ENCODE results near the gene CA7. TPM values are rescaled to one million over a fixed set of nuclear protein-coding genes. Genes with fewer than 3 reads are reported as not detected.

CA7 gene
- total RNA-seq (2014; rRNA removed; shearing (Covaris generic); ENCODE audit: low replicate concordance) = not detected in 2 replicates

DNA sequence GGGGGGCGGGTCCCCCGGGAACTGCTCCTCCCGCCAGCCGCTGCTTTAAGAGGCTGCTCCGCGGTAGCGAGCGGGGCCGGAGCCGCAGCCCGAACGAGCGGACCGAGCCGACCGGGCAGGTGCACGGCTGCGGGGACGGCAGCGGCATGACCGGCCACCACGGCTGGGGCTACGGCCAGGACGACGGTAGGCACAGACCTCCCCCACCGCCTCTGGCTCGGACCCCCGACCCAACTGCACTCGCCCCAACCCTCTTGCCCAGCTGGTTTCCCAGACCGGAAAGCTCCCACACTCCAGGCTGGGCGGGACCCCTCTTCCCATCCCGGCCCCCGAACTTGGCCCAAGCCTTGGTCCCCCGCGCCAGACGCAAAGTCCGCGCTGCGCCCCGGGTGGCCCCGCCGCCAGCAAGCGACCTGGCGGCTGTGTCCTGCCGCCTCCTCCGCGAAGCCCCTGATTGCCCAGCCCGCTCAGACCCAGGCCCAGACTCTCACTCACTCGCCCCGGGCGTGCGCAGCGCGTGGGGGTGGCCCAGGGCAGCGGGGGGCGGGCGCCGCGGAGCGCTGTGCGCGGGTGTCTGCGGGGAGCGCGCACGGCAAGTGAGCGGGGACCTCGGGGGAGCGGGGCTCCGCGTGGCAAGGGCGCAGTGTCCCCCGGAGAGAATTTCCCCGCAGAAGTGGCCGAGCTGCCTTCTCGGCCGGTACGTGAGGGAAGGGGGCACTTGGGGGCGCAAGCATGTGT is at the start of gene CA7:
TSS of gene CA7 (plus strand) at position 73 of the 738 bp plus-strand sequence. CDS start at position 147, 74 bp downstream.
- in situ Hi-C loops (cut with HindIII; ENCODE audit: low pct_unique_long_range_greater_than_20kb, low sequenced_read_pairs) = no loop called here
- no peak for DNase-seq (ENCODE audit: low read depth)

DNA sequence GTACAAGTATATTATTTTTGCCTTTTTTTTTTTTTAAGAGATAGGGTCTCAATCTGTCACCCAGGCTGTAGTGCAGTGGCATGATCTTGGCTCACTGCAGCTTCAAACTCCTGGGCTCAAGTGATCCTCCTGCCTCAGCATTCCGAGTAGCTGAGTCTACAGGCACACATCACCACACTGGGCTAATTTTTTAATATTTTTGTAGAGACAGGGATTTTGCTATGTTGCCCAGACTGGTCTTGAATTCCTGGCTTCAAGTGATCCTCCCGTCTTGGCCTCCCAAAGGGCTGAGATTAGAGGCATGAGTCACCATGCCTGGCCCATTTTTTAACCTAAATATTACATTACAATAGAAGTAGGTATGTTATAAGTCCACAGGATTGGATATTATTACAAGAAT is 46.1 kb upstream of the CA7 start:
- in situ Hi-C loops (cut with HindIII; ENCODE audit: low pct_unique_long_range_greater_than_20kb, low sequenced_read_pairs) = no loop called here
- no peak for DNase-seq (ENCODE audit: low read depth)

DNA sequence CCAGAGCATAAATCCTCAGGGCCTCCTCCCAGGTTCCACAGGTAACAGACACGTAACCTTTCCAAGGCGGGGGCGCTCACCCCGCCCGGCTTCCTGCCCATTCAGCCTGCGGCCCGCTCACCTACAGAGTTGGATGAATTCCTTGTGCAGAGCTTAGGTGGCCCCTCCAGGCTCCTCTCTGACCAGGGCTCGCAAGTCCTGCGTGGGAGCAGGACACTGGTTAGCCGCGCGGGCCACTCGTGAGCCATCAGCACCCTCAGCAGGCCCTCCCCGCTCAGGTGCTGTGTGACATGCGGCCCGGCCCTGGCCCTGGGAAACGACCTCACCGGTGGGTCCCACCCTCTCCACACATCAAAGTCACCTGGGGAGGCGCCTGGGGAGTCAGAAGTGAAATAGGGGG is 43.4 kb upstream of the CA7 start:
- in situ Hi-C loops (cut with HindIII; ENCODE audit: low pct_unique_long_range_greater_than_20kb, low sequenced_read_pairs) = no loop called here
- no peak for DNase-seq (ENCODE audit: low read depth)

DNA sequence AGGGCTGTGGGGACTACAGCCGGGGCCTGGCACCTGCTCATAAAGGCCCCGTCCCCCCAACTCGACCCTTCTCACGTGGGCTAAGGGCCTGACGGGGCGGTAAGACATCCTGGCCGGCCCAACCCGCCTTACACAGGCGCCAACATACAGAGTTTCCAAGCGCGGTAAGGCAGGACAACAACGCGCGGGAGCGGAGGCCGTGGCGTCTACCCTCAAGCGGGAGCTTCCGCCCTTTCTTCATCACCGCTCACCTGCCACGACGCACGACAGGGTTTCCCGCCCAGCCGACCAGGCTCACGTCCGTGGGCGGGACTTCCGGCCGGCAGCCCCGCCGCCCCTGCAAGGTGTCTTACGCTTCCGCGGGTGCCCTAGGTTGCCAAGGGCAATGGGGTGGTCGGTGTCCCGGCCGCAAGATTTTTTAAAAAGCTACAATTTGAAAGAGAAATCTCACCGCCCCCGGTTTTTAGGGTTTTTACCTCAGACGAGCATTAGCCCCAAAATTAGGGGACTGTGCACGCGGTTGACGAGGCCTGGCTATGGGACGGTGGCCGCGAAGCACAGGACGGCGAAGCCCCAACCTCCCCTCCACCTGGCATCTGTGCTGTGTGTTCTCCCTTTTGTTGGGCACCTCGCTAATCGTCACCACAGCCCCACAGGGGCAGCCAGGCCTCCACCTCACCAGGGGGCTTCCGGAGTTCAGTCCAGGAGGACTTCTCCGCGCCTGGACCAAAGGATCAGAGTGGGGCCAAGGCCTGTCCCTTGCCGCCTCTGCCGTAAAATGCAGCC is 42.7 kb upstream of the CA7 start, which contains the start of gene TERB1:
TSS of gene TERB1 (minus strand) at position 265 of the 786 bp plus-strand sequence. CDS start 4,786 bp downstream, outside the sequence.
- DNase-seq (ENCODE audit: low read depth) = no peak
- in situ Hi-C loops (cut with HindIII; ENCODE audit: low pct_unique_long_range_greater_than_20kb, low sequenced_read_pairs) = no loop called here

DNA sequence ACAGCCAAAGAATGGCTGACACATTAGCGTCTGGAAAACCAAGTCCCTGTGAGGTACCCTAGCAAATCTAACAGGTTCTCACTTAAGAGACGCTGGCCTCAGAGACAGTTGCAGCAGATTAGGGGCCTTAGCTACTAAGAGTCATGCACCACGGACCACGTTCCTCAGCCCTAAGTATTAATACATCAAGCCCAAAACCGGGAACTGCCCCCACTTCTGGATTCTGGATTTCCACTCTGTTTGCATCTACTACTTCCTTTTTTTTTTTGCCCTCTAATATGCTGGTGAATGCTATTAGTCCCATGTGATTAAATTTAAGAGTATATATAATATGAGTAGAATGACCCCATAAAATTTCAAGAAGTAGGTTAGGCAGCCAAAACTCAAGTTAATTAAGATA is 42.1 kb upstream of the CA7 start:
- in situ Hi-C loops (cut with HindIII; ENCODE audit: low pct_unique_long_range_greater_than_20kb, low sequenced_read_pairs) = no loop called here
- DNase-seq (ENCODE audit: low read depth) = no peak

DNA sequence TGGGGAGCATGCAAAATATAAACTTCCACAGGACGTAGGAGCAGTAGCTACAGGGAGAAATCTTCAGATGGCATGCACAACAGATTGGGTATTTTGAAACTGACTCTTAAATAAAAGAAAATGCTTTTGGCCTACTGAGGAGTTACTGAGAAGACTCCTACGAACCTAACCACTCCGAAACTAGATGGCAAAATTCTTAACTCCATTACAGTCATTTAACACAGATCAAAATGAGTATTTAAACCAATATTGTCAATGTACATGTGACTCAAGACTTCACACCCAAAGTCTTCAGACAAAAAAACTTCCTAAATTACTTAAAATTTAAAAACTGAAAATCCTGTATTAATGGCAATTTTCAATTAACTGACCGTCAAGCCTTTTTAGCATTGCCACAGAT is 34.4 kb upstream of the CA7 start:
- no peak for DNase-seq (ENCODE audit: low read depth)
- in situ Hi-C loops (cut with HindIII; ENCODE audit: low pct_unique_long_range_greater_than_20kb, low sequenced_read_pairs) = no loop called here

DNA sequence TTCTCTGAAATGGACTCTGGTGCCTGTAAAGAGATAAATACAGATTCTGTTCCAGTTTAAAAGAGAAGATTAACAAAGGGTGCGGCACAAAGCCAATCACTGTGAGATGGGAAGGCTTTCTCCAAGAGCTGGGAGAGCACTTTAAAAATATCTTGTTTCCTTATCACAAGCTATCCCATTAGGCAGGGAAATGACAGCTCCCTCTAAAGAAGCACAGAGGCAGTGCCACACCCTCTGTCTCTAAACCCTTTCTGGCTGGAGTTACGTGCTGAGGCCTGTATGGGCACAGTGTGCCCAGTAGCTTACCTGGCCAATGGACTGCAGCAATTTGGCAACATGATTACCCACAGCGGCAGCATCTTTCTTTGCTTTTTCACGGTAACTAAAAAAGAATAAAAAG is 33.8 kb upstream of the CA7 start:
- no peak for DNase-seq (ENCODE audit: low read depth)
- in situ Hi-C loops (cut with HindIII; ENCODE audit: low pct_unique_long_range_greater_than_20kb, low sequenced_read_pairs) = no loop called here

DNA sequence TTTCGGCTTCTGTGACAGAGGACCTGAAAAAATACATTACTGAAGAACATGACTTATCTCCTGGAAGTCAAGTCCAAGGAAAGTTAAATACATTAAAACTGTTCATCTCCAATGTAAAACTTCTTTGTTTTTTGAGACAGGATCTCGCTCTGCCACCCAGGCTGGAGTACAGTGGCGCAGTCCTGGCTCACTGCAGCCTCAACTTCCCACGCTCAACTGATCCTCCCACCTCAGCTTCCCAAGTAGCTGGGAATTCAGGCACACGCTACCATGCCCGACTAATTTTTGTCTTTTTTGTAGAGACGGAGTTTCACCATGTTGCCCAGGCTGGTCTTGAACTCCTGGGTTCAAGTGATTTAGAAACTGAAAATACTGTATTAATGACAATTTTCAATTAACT is 33.2 kb upstream of the CA7 start:
- in situ Hi-C loops (cut with HindIII; ENCODE audit: low pct_unique_long_range_greater_than_20kb, low sequenced_read_pairs) = no loop called here
- DNase-seq (ENCODE audit: low read depth) = no peak

DNA sequence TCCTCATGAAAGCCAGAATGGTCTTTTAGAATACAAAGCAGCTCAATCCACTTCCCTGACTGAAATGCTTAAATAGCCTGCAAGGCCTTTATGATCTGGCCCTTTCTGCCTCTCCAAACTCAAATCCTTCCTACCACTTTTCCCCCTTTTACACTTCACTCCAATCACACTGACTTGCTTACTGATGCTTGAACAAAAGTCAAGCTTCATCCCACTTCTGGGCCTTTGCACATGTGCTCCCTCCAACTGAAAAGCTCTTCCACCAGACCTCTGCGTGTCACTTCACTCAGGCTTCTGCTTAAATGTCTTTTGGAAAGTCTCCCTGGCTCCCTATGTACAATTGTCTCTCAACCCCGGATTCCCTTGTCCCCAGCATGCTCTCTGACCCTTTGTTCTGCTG is 29.5 kb upstream of the CA7 start:
- in situ Hi-C loops (cut with HindIII; ENCODE audit: low pct_unique_long_range_greater_than_20kb, low sequenced_read_pairs) = no loop called here

DNA sequence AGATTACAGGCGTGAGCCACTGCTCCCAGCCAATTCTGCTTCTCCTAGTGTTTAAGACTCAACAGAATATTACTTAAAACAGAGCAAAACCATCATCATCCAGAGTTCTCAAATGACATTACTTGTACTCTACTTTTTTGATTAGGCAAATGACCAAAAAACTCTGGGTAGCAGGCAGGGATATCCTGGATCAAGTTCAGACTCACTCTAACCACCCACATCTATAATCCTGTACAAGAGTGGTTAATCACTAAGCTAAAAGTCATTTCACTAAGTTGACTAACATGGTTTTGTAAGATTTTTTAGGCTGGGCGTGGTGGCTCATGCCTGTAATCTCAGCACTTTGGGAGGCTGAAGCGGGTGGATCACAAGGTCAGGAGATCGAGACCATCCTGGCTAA is 20.2 kb upstream of the CA7 start:
- DNase-seq (ENCODE audit: low read depth) = no peak
- in situ Hi-C loops (cut with HindIII; ENCODE audit: low pct_unique_long_range_greater_than_20kb, low sequenced_read_pairs) = no loop called here

More for the DNA sequence above, 29.5 kb upstream of the CA7 start:
- no peak for DNase-seq (ENCODE audit: low read depth)

DNA sequence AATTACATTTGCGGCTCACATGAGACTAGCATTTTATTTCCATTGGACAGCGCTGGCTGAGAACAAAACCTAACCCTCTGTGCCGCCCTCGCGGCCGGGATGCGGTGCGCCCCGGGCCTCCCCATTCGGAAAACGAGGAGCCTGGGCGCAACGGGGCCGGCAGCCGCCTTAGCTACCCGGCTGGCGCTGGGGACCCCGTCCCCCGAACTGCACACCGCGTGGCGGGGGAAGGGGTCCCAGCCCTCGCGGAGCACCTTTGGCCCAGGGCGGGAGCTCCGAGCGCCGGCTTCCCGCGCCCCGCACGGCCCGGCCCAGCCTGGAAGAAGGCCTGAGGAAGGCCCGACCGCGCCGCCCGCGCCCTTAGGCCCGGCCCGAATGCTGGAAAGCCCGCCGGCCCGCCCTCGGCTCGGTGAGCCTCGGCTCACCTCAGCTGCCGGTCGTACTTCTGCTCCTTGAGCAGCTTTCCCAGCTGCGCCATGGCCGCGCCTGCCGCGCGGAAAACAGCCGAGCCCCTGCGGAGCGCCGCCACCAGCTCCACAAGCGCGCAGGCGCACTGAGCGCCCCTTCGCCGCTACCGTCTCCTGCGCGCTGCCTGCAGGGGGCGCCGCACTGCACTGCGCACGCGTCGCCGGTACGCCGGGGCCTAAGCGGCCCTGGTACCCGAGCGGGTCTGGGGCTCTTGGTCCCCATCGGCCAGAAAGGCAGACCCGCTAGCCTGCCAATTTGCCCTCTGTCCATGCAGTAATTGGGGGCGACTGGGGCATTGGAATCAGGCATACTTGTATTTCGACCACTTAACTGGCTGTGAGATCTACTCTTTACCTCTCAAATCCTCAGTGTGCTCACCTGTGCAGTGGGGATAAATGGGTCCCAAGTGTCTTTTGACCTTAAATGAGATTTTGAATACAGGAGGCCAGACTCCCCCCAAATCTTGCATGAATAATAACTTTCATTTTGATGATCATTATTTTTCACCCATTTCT is 13.5 kb upstream of the CA7 start, which contains the start of gene NAE1:
TSS of gene NAE1 (minus strand) at position 555 of the 983 bp plus-strand sequence. CDS start at position 478, 77 bp downstream.
- peak; percentile 86 for DNase-seq (ENCODE audit: low read depth)
- in situ Hi-C loops (cut with HindIII; ENCODE audit: low pct_unique_long_range_greater_than_20kb, low sequenced_read_pairs) = no loop called here

DNA sequence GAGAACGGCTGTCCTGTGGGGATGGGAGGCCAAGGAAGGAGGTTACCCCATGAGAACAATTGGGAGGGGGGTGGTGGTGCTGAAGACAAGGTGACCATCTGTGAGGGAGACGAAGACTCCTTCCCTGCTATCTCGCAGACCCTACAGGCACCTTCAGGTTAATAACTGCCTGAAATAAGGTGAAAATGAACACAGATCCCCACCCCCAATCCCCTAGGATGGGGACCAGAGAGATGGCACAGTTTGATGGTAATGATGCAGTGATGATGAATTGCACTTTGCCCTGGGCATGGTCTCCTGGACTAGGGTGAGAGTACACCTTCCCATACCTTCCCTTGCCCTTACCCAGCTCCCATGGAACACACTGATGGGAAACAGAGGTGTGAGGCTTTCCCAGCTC is 12.0 kb upstream of the CA7 start:
- in situ Hi-C loops (cut with HindIII; ENCODE audit: low pct_unique_long_range_greater_than_20kb, low sequenced_read_pairs) = no loop called here
- no peak for DNase-seq (ENCODE audit: low read depth)

DNA sequence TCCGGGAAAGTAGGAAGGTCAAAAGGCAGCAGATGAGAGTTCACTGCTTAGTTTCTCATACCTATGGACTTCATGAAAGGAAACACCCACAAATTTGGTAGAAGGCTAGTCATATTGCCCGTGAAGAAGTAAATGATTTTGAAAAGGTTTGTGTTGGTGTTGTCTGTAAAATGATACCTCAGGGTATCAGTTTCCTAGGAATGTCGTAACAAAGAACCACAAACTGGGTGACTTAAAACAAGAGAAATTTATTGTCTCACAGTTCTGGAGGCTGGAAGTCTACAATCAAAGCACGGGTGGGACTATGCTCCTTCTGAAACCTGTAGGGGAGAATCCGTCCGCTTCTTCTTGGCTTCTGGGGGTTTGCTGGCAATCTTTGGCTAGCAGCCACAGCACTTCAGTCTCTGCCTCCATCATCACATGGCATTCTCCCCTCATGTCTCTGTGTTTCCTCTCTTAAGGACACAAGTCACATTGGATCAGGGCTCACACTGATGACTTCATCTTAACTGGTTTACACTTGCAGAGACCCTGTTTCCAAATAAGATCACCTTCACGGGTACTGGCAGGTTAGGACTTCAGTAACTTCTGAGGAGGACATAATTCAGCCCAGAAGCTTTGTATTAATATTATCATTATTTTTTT is 11.4 kb upstream of the CA7 start:
- in situ Hi-C loops (cut with HindIII; ENCODE audit: low pct_unique_long_range_greater_than_20kb, low sequenced_read_pairs) = no loop called here
- no peak for DNase-seq (ENCODE audit: low read depth)

DNA sequence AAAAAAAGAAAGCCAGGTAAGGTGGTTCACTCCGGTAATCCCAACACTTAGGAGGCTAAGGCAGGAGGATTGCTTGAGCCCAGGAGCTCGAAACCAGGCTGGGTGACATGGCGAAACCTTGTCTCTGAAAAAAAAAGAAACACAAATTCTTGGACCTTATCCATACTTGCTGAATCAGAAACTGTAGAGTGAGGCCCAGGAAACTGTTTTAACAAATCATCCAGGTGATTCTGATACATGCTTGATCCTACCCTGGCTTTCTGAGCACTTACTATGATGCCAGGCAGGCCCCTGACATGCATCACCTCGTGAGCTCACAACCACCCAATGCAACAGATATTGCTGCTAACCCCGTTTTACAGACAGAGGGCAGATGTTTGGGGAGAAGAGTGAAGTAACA is 9.5 kb upstream of the CA7 start:
- DNase-seq (ENCODE audit: low read depth) = no peak
- in situ Hi-C loops (cut with HindIII; ENCODE audit: low pct_unique_long_range_greater_than_20kb, low sequenced_read_pairs) = no loop called here

DNA sequence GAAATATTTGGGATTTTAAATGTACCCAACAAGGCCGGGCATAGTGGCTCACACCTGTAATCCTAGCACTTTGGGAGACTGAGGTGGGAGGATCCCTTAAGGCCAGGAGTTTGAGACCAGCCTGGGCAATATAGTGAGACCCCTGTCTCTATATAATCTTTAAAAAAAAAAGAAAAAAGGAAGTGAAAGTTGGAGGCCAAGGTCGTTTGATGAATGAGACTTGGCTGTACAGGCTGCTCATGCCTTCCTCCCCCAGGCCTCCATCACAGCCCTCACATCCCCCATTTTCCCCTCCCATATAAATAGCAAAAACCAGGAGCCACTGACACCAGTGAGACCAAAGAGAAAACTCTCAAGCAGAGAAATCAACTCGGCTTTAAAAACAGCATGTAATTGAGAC is 3.3 kb upstream of the CA7 start:
- no peak for DNase-seq (ENCODE audit: low read depth)
- in situ Hi-C loops (cut with HindIII; ENCODE audit: low pct_unique_long_range_greater_than_20kb, low sequenced_read_pairs) = no loop called here

DNA sequence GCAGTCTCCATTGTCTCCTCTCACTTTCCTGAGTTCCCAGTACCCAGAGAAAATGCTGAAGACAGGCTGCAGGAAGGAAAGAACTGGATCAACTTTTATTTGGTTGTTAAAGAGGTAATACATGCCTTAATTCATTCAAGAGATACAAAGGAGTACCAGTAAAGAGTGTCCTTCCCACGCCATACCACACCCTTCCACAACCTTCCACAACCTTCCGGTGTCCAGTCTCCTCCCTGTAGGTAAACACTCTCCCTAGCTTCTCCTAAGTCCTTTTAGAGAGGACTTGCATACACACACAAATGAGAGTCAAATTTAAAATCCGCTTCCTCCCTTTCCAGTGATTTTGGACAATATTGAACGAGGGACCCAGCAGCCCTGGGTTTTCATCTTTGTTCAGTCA is 2.8 kb upstream of the CA7 start:
- in situ Hi-C loops (cut with HindIII; ENCODE audit: low pct_unique_long_range_greater_than_20kb, low sequenced_read_pairs) = no loop called here

DNA sequence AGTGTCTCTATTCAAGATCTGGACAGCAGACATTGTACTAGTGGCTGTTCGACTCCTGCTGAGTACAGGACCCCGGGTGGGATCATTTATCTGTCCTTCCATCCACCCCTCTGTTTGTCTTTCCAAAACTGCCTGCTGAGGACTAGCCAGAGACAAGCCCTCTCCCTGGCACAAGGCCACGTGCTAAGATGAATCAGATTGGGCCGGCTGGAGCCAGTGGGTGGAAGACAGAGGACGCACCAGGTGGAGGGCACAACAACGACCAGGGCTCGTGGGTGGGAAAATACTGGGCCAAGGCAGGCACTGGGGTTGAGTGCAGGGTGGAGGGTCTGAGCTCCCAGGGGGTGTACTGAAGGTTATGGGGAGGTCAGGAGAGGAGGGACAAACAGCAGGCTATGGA is 1.4 kb upstream of the CA7 start:
- in situ Hi-C loops (cut with HindIII; ENCODE audit: low pct_unique_long_range_greater_than_20kb, low sequenced_read_pairs) = no loop called here
- DNase-seq (ENCODE audit: low read depth) = no peak

More for the DNA sequence above, 2.8 kb upstream of the CA7 start:
- DNase-seq (ENCODE audit: low read depth) = no peak

DNA sequence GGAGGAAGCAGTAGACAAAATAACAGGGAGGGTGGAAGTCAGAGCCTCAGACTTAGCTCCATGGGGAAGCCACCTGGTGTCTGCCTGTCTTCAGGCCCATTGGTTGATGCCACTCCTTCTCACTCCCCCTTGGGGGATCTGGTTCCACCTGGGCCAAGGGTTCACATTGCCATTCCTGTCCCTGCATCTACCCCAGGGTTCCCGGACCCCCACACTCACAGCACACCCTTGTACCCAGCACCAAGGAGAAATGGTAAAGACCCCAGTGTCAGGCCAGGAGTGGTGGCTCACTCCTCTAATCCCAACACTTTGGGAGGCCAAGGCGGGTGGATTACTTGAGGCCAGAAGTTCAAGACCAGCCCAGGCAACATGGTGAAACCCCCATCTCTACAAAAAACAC is 1.0 kb upstream of the CA7 start:
- in situ Hi-C loops (cut with HindIII; ENCODE audit: low pct_unique_long_range_greater_than_20kb, low sequenced_read_pairs) = no loop called here

More for the DNA sequence above, 1.0 kb upstream of the CA7 start:
- DNase-seq (ENCODE audit: low read depth) = no peak

All from Caki2 (cell line).